ENCODE results near the gene GBE1. TPM values are rescaled to one million over a fixed set of nuclear protein-coding genes. Genes with fewer than 3 reads are reported as not detected.

The GBE1 gene
- total RNA-seq, 1 donor from 2014 or later = 29.2 TPM

GRCh38 chr3:81666502-81667121 is 94.8 kb downstream of the GBE1 start:
- DNase-seq = no peak
- intact Hi-C loops (cut with DNase I) = no loop called here

GRCh38 chr3:81663114-81663513 is 98.3 kb downstream of the GBE1 start:
- Histone ChIP-seq H3K36me3 (no peaks in the 10 kb centered on the region), H3K27ac (no peak overlapping the region), H3K4me3 (no peak overlapping the region), H3K4me1 (no peaks in the 10 kb centered on the region), H3K27me3 (no peaks in the 10 kb centered on the region), H3K9me3 (no peaks in the 10 kb centered on the region)
- ATAC-seq (no peak), DNase-seq (no peak)
- TF ChIP-seq CTCF (IDR thresholded peaks at IDR 0.05) = no peak
- intact Hi-C loops (cut with DNase I) = no loop called here

More at GRCh38 chr3:81666502-81667121, 94.8 kb downstream of the GBE1 start:
- Histone ChIP-seq H3K27ac (no peak overlapping the region), H3K9me3 (no peaks in the 10 kb centered on the region), H3K27me3 (no peaks in the 10 kb centered on the region), H3K4me1 (no peaks in the 10 kb centered on the region), H3K4me3 (no peak overlapping the region), H3K36me3 (no peaks in the 10 kb centered on the region)
- no peak for ATAC-seq
- peak; percentile 75 for TF ChIP-seq CTCF (IDR thresholded peaks at IDR 0.05)

GRCh38 chr3:81660036-81660435 is 101.4 kb downstream of the GBE1 start:
- Histone ChIP-seq H3K4me3 (no peak overlapping the region), H3K9me3 (no peaks in the 10 kb centered on the region), H3K36me3 (no peaks in the 10 kb centered on the region), H3K27me3 (no peaks in the 10 kb centered on the region), H3K4me1 (no peaks in the 10 kb centered on the region), H3K27ac (no peak overlapping the region)
- no peak for ATAC-seq
- intact Hi-C loops (cut with DNase I) = no loop called here
- TF ChIP-seq CTCF (IDR thresholded peaks at IDR 0.05) = no peak
- no peak for DNase-seq

GRCh38 chr3:81658322-81658997 is 103.0 kb downstream of the GBE1 start:
- no peak for TF ChIP-seq CTCF (IDR thresholded peaks at IDR 0.05)
- no peak for DNase-seq
- no peak overlapping the region for H3K27ac ChIP-seq
- intact Hi-C loops (cut with DNase I) = no loop called here
- H3K36me3 ChIP-seq = no peaks in the 10 kb centered on the region
- no peaks in the 10 kb centered on the region for H3K27me3 ChIP-seq
- H3K4me1 ChIP-seq = no peaks in the 10 kb centered on the region
- H3K4me3 ChIP-seq = no peak overlapping the region
- H3K9me3 ChIP-seq = no peaks in the 10 kb centered on the region
- ATAC-seq = no peak

- Histone ChIP-seq H3K27me3 (no peaks in the 10 kb centered on the region), H3K4me3 (no peak overlapping the region), H3K4me1 (no peaks in the 10 kb centered on the region), H3K27ac (no peak overlapping the region), H3K36me3 (peaks cover 1% of the 10 kb centered on the region), H3K9me3 (no peaks in the 10 kb centered on the region)
- DNase-seq (no peak), ATAC-seq (no peak)
- intact Hi-C loops (cut with DNase I) = no loop called here
- TF ChIP-seq CTCF (IDR thresholded peaks at IDR 0.05) = no peak
Measured at GRCh38 chr3:81651139-81651538, 110.3 kb downstream of the GBE1 start.
